ENCODE results near the gene GALM.

GALM gene

GRCh38 chr2:38649176-38649728 lies 16.7 kb upstream of the GALM start:
- in situ Hi-C loops (cut with MboI; ENCODE audit: low sequenced_read_pairs) = no loop called here

- in situ Hi-C loops (cut with MboI; ENCODE audit: low sequenced_read_pairs) = no loop called here
Observed at GRCh38 chr2:38650012-38650411, 15.9 kb upstream of the GALM start.

GRCh38 chr2:38650717-38651116 lies 15.2 kb upstream of the GALM start:
- in situ Hi-C loops (cut with MboI; ENCODE audit: low sequenced_read_pairs) = no loop called here

DNA sequence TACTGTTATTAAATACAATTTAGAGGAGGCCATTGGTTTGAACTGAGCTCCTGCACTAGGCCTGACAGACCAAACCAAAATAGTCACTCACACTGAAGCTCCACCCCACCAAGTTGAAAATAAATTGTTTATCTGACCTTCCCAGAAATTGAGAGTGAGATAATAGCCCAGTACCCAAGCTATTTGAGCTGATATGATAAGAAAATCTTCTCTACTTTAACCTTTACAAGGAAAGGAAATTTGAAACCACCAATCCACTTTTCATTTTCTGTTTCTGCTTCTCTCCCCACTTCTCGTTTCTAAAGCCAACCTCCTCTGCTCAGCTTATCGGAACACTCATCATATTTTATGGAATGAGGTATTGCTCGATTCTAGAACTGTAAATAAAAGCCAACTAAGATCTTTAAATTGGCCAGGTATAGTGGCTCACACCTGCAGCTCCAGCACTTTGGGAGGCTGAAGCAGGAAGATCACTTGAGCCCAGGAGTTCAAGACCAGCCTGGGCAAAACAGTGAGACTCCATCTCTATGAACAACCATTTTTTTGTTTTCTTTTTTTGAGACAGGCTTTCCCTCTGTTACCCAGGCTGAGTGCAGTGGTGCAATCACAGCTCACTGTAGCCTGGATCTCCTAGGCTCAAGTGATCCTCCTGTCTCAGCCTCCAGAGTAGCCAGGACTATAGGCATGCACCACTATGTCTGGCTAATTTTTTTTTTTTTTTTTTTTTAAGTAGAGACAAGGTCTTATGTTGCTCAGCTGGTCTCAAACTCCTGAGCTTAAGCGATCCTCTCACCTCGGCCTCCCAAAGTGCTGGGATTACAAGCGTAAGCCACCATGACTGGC lies 13.3 kb upstream of the GALM start:
- in situ Hi-C loops (cut with MboI; ENCODE audit: low sequenced_read_pairs) = no loop called here

DNA sequence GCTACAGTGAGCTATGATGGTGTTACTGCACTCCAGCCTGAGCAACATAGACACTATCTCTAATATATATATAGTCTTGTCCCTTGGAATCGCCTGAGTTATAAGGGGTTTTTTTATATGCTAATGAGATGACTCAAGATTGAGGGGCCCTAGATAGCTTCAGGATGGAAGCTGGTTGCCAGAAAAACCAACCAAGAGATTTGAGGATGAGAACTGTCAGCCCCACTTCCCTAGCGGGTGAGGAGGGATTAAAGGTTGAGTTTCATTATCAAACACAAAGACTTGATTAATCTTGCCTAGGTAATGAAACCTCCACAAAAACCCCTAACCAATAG lies 12.6 kb upstream of the GALM start:
- in situ Hi-C loops (cut with MboI; ENCODE audit: low sequenced_read_pairs) = no loop called here

DNA sequence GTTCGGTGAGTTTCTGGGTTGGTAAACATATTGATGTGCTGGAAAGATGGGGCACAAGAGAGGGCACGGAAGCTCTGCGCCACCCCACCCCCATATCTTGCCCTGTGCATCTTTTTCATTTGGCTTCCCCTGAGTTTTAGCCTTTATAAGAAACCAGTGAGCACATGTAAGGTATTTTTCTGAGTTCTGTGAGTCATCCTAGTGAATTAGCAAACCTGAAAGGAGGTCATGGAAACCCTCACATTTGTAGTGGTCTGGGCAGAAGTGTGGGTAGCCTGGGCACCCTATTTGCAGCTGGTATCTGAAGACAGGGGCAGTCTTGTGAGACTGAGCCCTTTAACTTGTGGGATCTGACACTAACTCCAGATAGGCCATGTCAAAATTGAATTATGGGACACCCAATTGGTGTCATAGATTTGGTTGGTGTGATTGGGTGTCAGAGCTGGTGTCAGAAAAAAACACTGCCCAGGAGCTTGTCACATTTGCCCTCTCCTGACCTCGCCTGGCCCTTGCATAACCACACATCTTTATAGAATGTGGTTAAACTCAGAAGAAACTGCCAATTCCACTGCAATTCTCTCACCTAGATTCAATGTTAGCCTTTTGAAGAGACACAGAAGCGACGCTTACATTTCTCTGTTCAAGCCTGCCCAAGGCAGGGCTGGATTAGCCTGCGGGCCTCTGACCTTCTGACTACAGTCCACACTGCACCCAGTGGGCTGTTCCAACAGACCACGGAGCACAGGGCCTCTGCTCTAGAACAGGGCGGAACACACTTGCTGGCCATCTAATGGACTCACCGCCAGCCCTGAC lies 12.0 kb upstream of the GALM start:
- in situ Hi-C loops (cut with MboI; ENCODE audit: low sequenced_read_pairs) = no loop called here

- in situ Hi-C loops (cut with MboI; ENCODE audit: low sequenced_read_pairs) = no loop called here
Observed at GRCh38 chr2:38654528-38655381, 11.2 kb upstream of the GALM start.

GRCh38 chr2:38655441-38655840 lies 10.5 kb upstream of the GALM start:
- in situ Hi-C loops (cut with MboI; ENCODE audit: low sequenced_read_pairs) = no loop called here

GRCh38 chr2:38656866-38657480 lies 8.9 kb upstream of the GALM start:
- in situ Hi-C loops (cut with MboI; ENCODE audit: low sequenced_read_pairs) = no loop called here

- in situ Hi-C loops (cut with MboI; ENCODE audit: low sequenced_read_pairs) = no loop called here
Observed at GRCh38 chr2:38658613-38659012, 7.3 kb upstream of the GALM start.

- in situ Hi-C loops (cut with MboI; ENCODE audit: low sequenced_read_pairs) = no loop called here
Observed at GRCh38 chr2:38659115-38659514, 6.8 kb upstream of the GALM start.

GRCh38 chr2:38660282-38660681 lies 5.6 kb upstream of the GALM start:
- in situ Hi-C loops (cut with MboI; ENCODE audit: low sequenced_read_pairs) = no loop called here

GRCh38 chr2:38661306-38661705 lies 4.6 kb upstream of the GALM start:
- in situ Hi-C loops (cut with MboI; ENCODE audit: low sequenced_read_pairs) = no loop called here

- in situ Hi-C loops (cut with MboI; ENCODE audit: low sequenced_read_pairs) = no loop called here
Observed at GRCh38 chr2:38666556-38666910, 619 bp downstream of the GALM start.

DNA sequence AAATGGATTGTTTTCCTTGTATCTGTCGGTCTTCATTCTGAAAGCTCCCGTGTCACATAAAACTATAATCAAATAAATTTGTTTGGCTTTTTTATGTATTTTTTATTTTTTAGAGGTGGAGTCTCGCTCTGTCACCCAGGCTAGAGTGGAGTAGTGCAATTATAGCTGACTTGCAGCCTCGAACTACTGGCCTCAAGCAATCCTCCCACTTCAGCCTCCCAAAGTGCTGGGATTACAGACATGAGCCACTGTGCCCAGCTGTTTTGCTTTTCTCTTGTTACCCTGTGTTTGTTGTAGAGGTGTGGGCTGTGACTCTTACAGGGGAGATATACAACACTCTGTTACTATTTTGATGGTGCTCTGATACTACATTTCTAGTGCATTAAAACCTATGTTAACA lies 2.2 kb downstream of the GALM start:
- in situ Hi-C loops (cut with MboI; ENCODE audit: low sequenced_read_pairs) = no loop called here

- in situ Hi-C loops (cut with MboI; ENCODE audit: low sequenced_read_pairs) = no loop called here
Observed at GRCh38 chr2:38668779-38669479, 3.0 kb downstream of the GALM start.

GRCh38 chr2:38671303-38671702 lies 5.4 kb downstream of the GALM start:
- in situ Hi-C loops (cut with MboI; ENCODE audit: low sequenced_read_pairs) = no loop called here

DNA sequence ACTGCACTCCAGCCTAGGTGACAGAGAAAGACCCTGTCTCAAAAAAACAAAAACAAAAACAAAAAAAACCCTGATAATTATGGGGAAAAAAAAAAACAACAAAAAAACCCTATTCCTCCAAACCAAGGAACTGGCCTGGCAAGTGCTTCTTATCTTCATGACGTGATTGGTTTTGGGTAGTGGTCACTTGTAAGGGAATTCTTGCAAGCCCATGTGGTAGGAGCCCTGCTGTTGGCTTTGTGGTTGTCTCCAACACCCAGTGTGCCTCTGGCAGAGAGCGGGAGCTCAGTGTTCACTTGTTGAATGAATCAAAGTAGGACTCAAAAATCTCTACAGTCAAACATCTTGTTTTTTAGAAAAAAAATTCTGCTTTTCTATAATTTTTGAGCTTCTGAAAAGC lies 6.0 kb downstream of the GALM start:
- in situ Hi-C loops (cut with MboI; ENCODE audit: low sequenced_read_pairs) = no loop called here

- in situ Hi-C loops (cut with MboI; ENCODE audit: low sequenced_read_pairs) = no loop called here
Observed at GRCh38 chr2:38672445-38673391, 6.8 kb downstream of the GALM start.

Data from HL-60/S4 (cell line).